Measurements from ENCODE around the gene TUBGCP3.

TUBGCP3 gene

GRCh38 chr13:112519517-112520060, 68.4 kb downstream of the TUBGCP3 start:
- DNase-seq (ENCODE audit: low read depth): no peak
- no peak overlapping the region for H3K4me3 ChIP-seq (ENCODE audit: low read depth, low read length)
- no peak for TF ChIP-seq CTCF (conservative IDR thresholded peaks at IDR 0.05; ENCODE audit: low read depth, low read length)

DNA sequence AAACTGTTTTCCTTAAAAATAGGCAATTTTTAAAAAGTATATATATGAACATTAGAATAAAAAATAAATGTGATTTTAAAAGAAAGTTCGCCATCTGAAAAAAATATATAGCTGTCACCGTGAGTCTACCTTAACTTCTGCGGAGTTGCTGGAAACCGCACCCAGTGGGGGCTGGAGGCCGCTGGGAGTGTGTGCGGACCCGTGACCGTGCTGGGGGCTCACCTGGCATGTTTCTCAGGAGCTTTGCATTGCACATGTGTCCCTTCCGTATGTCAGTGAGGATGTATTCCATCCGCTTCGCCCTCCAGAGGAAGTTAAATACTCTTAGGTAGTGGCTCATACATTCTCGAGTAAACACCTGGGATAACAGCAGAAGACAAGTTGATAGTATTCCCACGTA, 71.7 kb downstream of the TUBGCP3 start:
- H3K4me3 ChIP-seq (ENCODE audit: low read depth, low read length): no peak overlapping the region

DNA sequence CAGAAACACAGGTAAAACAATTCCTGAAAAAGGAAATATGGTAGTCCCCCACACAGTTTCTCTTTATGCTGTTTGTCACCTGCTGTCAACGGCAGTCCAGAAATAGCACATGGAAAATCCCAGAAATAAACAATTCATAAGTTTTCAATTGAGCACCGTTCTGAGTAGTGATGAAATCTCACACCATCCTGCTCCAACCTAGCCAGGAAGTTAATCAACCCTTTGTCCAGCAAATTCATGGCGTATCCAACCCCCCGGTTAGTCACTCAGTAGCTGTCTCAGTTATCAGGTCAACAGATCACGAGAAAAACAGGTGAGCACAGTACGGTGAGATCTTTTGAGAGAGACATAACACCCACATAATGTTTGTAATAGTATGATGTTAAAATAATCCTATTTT, 74.2 kb downstream of the TUBGCP3 start:
- DNase-seq (ENCODE audit: low read depth): no peak
- TF ChIP-seq CTCF (conservative IDR thresholded peaks at IDR 0.05; ENCODE audit: low read depth, low read length): no peak
- H3K4me3 ChIP-seq (ENCODE audit: low read depth, low read length): no peak overlapping the region

More for the DNA sequence above, 71.7 kb downstream of the TUBGCP3 start:
- no peak for DNase-seq (ENCODE audit: low read depth)
- TF ChIP-seq CTCF (conservative IDR thresholded peaks at IDR 0.05; ENCODE audit: low read depth, low read length): no peak

DNA sequence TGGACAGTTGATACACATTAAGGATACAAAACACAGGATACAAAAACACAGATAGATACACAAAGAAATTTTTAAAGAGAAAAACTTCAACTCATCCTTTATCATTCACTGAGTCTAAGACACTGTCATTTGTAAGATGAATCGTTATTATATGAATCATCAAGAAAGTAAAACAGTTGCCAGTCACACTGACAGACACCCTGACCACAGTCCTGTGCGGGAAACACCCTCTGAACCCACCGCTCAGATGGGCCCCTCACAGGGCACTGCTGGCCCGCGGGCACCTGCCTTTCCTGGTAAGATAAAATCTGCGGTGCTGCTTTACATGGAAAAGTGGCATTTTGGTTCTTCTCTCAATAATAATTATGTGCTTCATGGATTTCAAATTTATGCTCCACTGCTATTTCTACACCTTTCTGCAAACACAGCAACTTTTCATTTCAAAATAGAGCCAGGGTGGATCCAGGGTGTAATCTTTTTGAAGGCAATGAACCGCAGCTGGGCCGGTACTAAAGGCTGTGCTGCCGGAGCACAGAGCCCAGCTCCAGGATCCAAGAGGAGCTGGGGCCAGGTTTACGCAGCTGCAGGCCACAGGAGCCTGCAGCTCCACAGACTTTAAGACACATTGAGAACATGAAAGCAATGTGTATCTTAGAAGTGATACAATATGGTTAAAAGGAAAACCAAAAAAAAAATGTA, 76.8 kb downstream of the TUBGCP3 start:
- no peak for TF ChIP-seq CTCF (conservative IDR thresholded peaks at IDR 0.05; ENCODE audit: low read depth, low read length)
- no peak overlapping the region for H3K4me3 ChIP-seq (ENCODE audit: low read depth, low read length)
- DNase-seq (ENCODE audit: low read depth): peak; percentile 1

- TF ChIP-seq CTCF (conservative IDR thresholded peaks at IDR 0.05; ENCODE audit: low read depth, low read length): peak; percentile 75
- DNase-seq (ENCODE audit: low read depth): peak; percentile 83
- H3K4me3 ChIP-seq (ENCODE audit: low read depth, low read length): no peak overlapping the region
Observed at GRCh38 chr13:112510002-112510780, 77.8 kb downstream of the TUBGCP3 start.

- no peak overlapping the region for H3K4me3 ChIP-seq (ENCODE audit: low read depth, low read length)
- no peak for DNase-seq (ENCODE audit: low read depth)
- TF ChIP-seq CTCF (conservative IDR thresholded peaks at IDR 0.05; ENCODE audit: low read depth, low read length): no peak
Observed at GRCh38 chr13:112509190-112509589, 78.8 kb downstream of the TUBGCP3 start.
